Lower leg skin (tissue), 3 donors: Measurements from ENCODE around the gene CCL25.

Experiments used
- CTCF ChIP-seq, 3 donors: fragments of 450-650 bp; IDR thresholded peaks; one replicate each; pipeline ENCODE4 v1.5.1; 2016; ENCODE audit warnings: antibody characterized with exemption in 3 of 3, mild to moderate bottlenecking in 3 of 3, moderate library complexity in 2 of 3
- POLR2A ChIP-seq, 2 donors: fragments of 450-650 bp; IDR thresholded peaks; one replicate each; pipeline ENCODE4 v1.6.1; 2016 to 2017; ENCODE audit warnings: antibody characterized with exemption in 2 of 2, mild to moderate bottlenecking in 1 of 2, moderate library complexity in 1 of 2

DNA sequence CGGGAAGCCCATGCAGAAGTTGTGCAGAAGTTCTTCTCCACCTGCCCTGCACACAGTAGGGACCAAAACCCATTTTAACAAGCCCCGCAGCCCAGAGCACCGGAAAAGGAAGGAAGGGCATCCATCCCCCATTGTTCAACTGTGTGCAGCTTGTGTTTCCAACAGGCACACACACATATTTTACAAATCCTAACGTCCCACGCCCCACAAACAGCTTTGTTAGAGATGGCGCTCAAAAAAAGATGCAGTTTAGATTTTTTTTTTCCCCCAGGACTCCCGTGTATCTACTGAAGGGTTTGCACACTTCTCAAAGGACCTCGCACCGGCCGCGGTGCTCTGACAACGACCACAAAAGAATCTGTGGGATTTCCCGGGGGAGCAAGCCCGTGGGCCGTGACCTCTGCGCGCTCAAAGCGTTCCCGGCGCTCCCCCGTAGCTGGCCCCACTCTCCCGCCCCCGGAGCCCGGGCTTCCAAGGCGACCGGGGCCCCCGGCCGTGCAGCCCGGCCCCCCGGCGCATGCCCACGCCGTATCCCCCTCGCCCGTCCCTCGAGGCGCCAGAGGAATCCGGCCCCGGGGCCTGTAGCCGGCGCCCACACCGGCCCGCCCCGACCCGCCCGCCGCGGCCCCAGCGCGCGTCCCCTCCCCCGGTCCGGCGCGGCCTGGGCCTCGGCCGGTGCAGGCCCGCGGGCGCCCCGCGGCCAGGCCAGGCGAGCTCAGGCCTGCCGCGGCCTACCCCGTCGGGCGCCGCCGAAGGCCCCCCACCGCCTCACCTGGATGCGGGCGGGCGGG lies 47.6 kb upstream of the CCL25 start:
- TF ChIP-seq CTCF (IDR thresholded peaks at IDR 0.05) = no peak
- TF ChIP-seq POLR2A (IDR thresholded peaks at IDR 0.05) = no peak
